ENCODE measurements around the gene TRAK2. TPM values are rescaled to one million over a fixed set of nuclear protein-coding genes. Genes with fewer than 3 reads are reported as not detected.
"Not testable (repeated sequence)": the region's sequence is repeated elsewhere in the genome, so short reads cannot be mapped to it uniquely, and the experiment has no call there.

TRAK2 gene
- total and polyA plus RNA-seq, 8 donors: 8.9 to 33.6 (median 18.4) TPM

DNA sequence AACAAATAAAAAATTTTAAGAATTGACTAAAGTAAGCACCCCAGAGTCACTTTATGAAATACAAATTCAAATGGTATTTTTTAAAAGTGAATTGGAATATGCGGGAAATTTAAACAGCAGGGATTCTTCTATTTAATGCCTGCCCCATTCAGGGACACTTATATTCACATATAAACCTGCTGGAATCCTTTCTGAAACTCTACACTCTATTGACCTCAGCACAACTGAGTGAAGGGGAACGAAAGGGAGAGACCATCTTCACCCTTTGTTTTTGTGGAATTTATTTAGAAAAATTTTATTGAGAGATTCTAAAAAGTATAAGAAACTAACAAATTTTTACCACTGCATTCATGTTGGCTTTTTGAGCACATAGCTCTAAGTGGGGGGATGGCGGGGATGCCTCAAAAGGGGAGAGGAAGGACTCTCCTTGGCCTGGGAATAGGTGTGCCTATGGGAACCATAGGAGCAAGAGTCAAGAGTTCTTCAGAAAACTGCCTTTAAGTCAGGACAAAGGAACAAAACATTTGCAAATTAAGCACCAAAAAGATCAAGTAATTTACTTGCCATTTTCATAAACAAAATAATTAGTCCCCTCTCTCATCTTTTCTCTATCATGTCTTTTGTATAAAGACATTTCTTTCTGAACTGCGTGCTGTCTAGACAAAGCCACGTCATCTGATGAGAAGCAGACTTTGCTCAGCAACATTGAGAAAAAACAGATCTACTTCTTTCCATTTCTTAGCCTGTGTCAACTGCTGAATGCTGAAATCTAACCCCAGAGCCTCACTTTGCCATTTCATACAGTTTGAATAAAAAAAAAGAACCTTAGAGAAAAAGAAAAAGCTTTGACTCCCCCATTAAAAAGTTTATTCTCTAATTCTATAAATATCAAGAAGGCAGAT lies 72.5 kb downstream of the TRAK2 start:
- no peak for DNase-seq
- WGBS, 2 donors: 90 to 91% methylated on average over 5 of the region's 5 CpGs
- no peaks in the 10 kb centered on the region for H3K4me1 ChIP-seq
- no peak overlapping the region for H3K4me3 ChIP-seq
- no peaks in the 10 kb centered on the region for H3K9me3 ChIP-seq
- H3K36me3 ChIP-seq: peaks cover 0 to 35% (median 5%) of the 10 kb centered on the region in 3 donors
- H3K27me3 ChIP-seq: no peaks in the 10 kb centered on the region
- no peak for ATAC-seq
- TF ChIP-seq, protein P1, sequence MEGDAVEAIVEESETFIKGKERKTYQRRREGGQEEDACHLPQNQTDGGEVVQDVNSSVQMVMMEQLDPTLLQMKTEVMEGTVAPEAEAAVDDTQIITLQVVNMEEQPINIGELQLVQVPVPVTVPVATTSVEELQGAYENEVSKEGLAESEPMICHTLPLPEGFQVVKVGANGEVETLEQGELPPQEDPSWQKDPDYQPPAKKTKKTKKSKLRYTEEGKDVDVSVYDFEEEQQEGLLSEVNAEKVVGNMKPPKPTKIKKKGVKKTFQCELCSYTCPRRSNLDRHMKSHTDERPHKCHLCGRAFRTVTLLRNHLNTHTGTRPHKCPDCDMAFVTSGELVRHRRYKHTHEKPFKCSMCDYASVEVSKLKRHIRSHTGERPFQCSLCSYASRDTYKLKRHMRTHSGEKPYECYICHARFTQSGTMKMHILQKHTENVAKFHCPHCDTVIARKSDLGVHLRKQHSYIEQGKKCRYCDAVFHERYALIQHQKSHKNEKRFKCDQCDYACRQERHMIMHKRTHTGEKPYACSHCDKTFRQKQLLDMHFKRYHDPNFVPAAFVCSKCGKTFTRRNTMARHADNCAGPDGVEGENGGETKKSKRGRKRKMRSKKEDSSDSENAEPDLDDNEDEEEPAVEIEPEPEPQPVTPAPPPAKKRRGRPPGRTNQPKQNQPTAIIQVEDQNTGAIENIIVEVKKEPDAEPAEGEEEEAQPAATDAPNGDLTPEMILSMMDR (IDR thresholded peaks at IDR 0.05): no peak
- intact Hi-C loops (cut with DNase I): no loop called here
- no peak overlapping the region for H3K27ac ChIP-seq
- peak; percentile 45 for FAIRE-seq

DNA sequence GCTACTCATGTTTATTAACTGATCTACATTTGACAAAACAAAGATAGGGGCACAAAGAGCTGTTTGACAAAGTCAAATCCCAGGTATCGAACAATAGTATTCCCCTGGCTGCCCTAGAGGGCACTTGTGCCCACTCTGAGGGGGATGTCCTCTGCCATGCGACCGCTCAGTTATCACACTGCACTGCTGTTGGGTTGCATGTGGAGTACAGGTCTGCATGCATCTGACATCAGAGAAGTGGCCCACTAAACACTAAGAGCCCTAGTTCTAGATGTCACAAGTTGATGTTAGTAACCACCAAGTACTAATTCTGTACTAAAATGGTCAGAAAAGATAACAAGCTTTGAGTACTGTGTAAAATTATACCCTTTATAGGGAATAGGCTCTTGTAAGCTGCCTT lies 74.0 kb downstream of the TRAK2 start:
- Histone ChIP-seq H3K36me3 (peaks cover 0 to 26% (median 5%) of the 10 kb centered on the region in 3 donors), H3K4me1 (no peaks in the 10 kb centered on the region), H3K4me3 (no peak overlapping the region), H3K9me3 (no peaks in the 10 kb centered on the region), H3K27me3 (no peaks in the 10 kb centered on the region), H3K27ac (no peak overlapping the region)
- intact Hi-C loops (cut with DNase I): no loop called here
- DNase-seq (no peak), ATAC-seq (no peak), FAIRE-seq (no peak)
- WGBS, 2 donors: 91 to 96% methylated on average over 3 of the region's 3 CpGs
- TF ChIP-seq, protein P1 (IDR thresholded peaks at IDR 0.05): no peak

DNA sequence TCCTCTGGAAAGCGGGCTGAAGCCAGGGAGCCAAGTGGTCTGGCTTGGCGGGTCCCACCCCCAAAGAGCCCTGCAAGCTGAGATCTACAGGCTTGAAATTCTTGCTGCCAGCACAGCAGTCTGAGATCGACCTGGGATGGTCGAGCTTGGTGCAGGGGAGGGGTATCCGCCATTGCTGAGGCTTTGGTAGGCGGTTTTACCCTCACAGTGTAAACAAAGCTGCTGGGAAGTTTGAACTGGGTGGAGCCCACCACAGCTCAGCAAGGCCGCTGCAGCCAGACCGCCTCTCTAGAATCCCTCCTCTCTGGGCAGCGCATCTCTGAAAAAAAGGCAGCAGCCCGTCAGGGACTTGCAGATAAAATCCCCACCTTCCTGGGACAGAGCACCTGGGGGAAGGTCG lies 81.5 kb downstream of the TRAK2 start:
- Histone ChIP-seq H3K27me3 (no peaks in the 10 kb centered on the region), H3K4me3 (no peak overlapping the region), H3K9me3 (peaks cover 0 to 4% (median 0%) of the 10 kb centered on the region in 4 donors), H3K4me1 (no peaks in the 10 kb centered on the region), H3K27ac (no peak overlapping the region), H3K36me3 (peaks cover 0 to 3% (median 0%) of the 10 kb centered on the region in 3 donors)
- 90 to 94% methylated on average over 11 of the region's 11 CpGs for WGBS, 2 donors
- TF ChIP-seq, protein P1 (IDR thresholded peaks at IDR 0.05): no peak
- ATAC-seq (no peak), DNase-seq (no peak), FAIRE-seq (no peak)
- intact Hi-C loops (cut with DNase I): no loop called here

DNA sequence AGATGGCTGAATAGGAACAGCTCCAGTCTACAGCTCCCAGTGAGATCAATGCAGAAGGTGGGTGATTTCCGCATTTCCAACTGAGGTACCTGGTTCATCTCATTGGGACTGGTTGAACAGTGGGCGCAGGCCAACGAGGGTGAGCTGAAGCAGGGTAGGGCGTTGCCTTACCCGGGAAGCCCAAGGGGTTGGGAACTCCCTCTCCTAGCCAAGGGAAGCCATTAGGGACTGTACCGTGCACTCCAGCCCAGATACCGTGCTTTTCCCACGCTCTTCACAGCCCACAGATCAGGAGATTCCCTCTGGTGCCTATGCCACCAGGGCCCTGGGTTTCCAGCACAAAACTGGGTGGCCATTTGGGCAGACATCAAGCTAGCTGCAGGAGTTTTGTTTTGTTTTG lies 81.9 kb downstream of the TRAK2 start:
- intact Hi-C loops (cut with DNase I); FAIRE-seq; H3K4me1 ChIP-seq; H3K36me3 ChIP-seq; ATAC-seq; H3K27ac ChIP-seq; H3K27me3 ChIP-seq; DNase-seq; H3K9me3 ChIP-seq; H3K4me3 ChIP-seq: not testable (repeated sequence)
- WGBS, 2 donors: 92 to 99% methylated on average over 8 of the region's 8 CpGs

DNA sequence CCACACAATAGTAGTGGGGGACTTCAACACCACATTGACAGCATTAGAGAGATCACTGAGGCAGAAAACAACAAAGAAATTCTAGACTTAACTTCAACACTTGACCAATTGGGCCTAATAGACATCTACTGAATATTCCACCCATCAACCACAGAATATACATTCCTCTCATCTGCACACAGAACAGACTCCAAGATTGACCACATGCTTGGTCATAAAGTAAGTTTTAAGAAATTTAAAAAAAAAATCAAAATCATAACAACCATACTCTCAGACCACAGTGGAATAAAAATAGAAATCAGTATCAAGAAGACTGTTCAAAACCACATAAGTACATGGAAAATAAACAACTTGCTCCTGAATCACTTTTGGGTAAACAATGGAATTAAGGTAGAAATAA lies 85.1 kb downstream of the TRAK2 start:
- no peak for ATAC-seq
- no peak overlapping the region for H3K27ac ChIP-seq
- no peaks in the 10 kb centered on the region for H3K27me3 ChIP-seq
- DNase-seq: no peak
- FAIRE-seq: peak; percentile 5
- no peak overlapping the region for H3K4me3 ChIP-seq
- intact Hi-C loops (cut with DNase I): no loop called here
- H3K4me1 ChIP-seq: no peaks in the 10 kb centered on the region
- peaks cover 0 to 4% (median 0%) of the 10 kb centered on the region in 4 donors for H3K9me3 ChIP-seq
- TF ChIP-seq, protein P1 (IDR thresholded peaks at IDR 0.05): no peak
- H3K36me3 ChIP-seq: peaks cover 0 to 3% (median 0%) of the 10 kb centered on the region in 3 donors
